Activated CD4-positive, alpha-beta T cell treated with anti-CD3 and anti-CD28 coated beads, Interleukin-2, amount 10 ng/mL, durations not matched to agents 7 days and 5 days (primary cell): Measurements from ENCODE around the gene TTC7B. TPM values are rescaled to one million over a fixed set of nuclear protein-coding genes. Genes with fewer than 3 reads are reported as not detected.

ENCODE experiments used
- CTCF ChIA-PET: fragments of 350-600 bp; sonication (Branson Sonifier 250); formaldehyde crosslinking; loops from one replicate; lab custom pipeline; 2021; ENCODE audit warnings: antibody characterized with exemption; lab: Charles Lee
- POLR2A ChIA-PET: fragments of 350-600 bp; sonication (Branson Sonifier 250); formaldehyde crosslinking; loops from one replicate; lab custom pipeline; 2021; ENCODE audit warnings: antibody characterized with exemption; lab: Charles Lee
- DNase-seq: peaks from one replicate; pipeline ENCODE4 v3.0.0-alpha.2; 2020
- H3K27ac Mint-ChIP-seq: one replicate; pipeline ENCODE4 v1.8.0; 2021; ENCODE audit warnings: mild to moderate bottlenecking, moderate library complexity, mixed read lengths
- H3K27me3 Mint-ChIP-seq: one replicate; pipeline ENCODE4 v1.8.0; 2021; ENCODE audit warnings: mixed read lengths
- H3K36me3 Mint-ChIP-seq: one replicate; pipeline ENCODE4 v1.8.0; 2021; ENCODE audit warnings: low read depth, mixed read lengths
- H3K4me1 Mint-ChIP-seq: one replicate; pipeline ENCODE4 v1.8.0; 2021; ENCODE audit warnings: mixed read lengths
- H3K4me3 Mint-ChIP-seq: one replicate; pipeline ENCODE4 v1.8.0; 2021; ENCODE audit warnings: mild to moderate bottlenecking, moderate library complexity, mixed read lengths
- H3K9me3 Mint-ChIP-seq: one replicate; pipeline ENCODE4 v1.8.0; 2021; ENCODE audit warnings: mixed read lengths
- total RNA-seq, 2 experiments: library from RNA; stranded (reverse); gene quantifications; one replicate each; pipeline ENCODE4 v1.2.3, GENCODE V29; 2021

The TTC7B gene
- total RNA-seq, 2 experiments from 2014 or later: 2.7 to 2.9 TPM

DNA sequence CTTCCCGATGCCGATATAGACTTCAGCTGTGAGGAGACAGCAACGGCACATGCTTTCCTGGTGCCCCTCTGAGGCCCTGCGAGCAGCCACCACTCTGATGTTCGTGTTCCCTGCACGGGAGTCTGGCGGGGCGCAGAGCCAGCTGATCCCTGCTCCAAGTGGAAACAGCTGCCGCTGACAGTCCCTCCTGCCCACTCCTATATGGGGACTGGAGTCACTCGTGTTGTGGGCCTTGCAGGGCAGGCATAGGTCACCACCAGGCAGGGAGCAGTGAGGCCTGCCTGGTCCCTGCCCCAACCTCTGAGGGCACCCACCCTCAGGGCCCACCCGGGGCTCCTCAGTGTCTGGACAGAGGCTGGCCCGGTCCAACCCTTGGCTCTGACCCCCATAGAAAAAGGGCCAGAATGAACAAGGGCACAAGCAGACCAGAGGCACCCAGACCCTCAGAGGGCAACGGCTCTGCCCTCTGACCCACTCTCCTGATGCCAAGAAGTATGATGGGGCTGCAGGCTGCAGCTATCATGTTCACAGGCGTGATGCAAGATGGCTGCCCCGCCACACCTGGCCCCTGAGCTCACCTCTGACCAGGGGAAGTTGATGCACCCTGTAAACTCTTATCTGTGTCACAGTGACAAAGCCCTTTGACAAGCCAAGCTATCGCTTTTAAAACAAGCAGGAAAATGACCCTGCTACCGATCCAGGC lies 237.8 kb downstream of the TTC7B start:
- Mint-ChIP-seq H3K27ac (no peak overlapping the region), H3K9me3 (no peaks in the 10 kb centered on the region)
- CTCF ChIA-PET: no interaction called here

DNA sequence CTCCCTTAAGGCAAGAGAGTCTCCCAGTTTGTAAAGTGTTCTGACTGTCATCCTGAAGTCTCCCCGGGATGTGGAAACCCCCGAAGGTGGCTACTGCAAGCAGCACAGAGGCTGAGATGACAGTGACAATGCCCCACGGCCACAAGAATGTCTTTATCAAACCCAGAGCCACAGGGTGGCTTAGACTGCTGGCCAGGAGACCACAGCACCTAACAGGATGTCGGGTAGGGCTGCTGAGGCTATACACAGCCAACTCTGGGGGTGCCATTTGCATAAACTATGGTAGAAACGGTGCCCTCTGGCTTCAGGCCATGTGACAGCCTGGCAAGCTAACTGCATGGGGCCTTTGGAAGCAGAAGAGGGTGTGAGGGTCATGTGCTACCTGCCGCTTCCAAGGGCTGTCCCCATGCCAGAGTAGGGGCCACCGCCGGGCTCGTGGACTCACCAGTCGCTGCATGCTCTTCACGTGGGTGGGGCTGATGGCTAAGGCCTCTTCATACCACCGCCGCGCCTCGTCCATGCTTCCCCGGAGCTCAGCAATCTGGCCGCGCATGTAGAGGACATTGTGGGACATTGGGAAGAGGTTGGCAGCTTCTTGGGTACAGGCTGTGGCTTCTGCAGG lies 238.5 kb downstream of the TTC7B start:
- no peak overlapping the region for H3K27ac Mint-ChIP-seq
- no peaks in the 10 kb centered on the region for H3K4me1 Mint-ChIP-seq
- H3K4me3 Mint-ChIP-seq: no peak overlapping the region
- H3K36me3 Mint-ChIP-seq: no peaks in the 10 kb centered on the region
- DNase-seq: no peak
- no peaks in the 10 kb centered on the region for H3K27me3 Mint-ChIP-seq
- ChIA-PET POLR2A (no interaction called here), CTCF (no interaction called here)
- no peaks in the 10 kb centered on the region for H3K9me3 Mint-ChIP-seq

More for the DNA sequence above, 237.8 kb downstream of the TTC7B start:
- Mint-ChIP-seq H3K36me3 (no peaks in the 10 kb centered on the region), H3K4me1 (no peaks in the 10 kb centered on the region), H3K4me3 (no peak overlapping the region), H3K27me3 (no peaks in the 10 kb centered on the region)
- POLR2A ChIA-PET: interaction anchor here (0.5 kb wide), 1 partner anchor 54 kb away, joined by 4 read pairs; no protein-coding TSS in a partner anchor
- DNase-seq: no peak

DNA sequence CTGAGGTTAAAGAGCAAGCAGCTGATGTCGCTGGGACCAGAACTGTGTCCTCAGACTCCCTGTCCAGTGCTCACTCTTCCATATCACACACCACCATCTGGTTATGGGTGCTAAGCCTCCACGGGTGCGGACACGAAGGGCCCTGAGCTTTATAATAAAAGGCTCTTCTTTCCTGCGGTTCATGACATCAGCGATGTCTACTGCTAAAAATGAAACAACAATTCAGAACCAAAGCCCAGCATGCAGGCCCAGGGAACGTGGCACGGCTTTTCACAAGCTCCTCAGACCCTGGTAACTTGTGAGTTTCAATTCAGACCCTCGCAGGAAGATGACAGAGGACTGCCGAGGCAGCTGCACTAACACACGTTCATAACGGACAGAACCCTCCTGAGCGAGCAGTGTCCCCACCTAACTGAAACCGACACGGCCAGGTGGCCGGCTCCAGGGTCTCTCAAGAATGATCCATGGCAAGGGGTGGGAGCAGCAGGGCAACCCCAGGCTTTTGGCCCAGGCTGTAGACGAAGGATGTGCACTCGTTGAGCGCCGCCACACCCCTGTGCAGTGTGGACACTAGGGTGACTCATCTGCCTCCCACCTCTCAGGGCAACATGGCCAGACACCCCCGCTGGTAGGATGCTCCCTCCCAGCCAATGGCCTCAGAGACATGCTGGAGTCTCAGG lies 239.1 kb downstream of the TTC7B start:
- ChIA-PET CTCF (no interaction called here), POLR2A (no interaction called here)
- Mint-ChIP-seq H3K4me1 (no peaks in the 10 kb centered on the region), H3K4me3 (no peak overlapping the region), H3K27ac (no peak overlapping the region), H3K36me3 (no peaks in the 10 kb centered on the region), H3K9me3 (no peaks in the 10 kb centered on the region), H3K27me3 (no peaks in the 10 kb centered on the region)
- DNase-seq: no peak

DNA sequence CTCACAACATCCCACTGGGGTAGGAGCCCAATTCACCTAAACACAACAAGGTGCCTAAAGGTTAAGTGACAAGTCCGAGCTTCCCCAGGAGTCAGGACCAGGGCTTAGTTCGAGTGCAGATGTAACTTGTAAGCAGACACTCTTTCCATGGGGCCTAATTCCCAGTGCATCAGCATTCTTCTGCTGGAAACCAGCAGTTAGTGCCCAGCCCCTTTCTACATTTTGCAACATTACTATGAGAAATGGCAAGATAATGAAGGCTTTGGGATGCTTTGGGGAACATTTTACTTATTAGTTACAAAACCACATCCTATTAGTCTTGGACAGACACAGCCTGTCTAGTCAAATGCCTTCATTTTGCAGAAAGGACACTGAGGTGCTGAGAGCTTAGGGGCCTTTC lies 239.6 kb downstream of the TTC7B start:
- no peak overlapping the region for H3K27ac Mint-ChIP-seq
- ChIA-PET CTCF (no interaction called here), POLR2A (interaction anchor here (0.7 kb wide), 1 partner anchor 15 kb away, joined by 3 read pairs; no protein-coding TSS in a partner anchor)
- no peaks in the 10 kb centered on the region for H3K9me3 Mint-ChIP-seq
- H3K4me1 Mint-ChIP-seq: no peaks in the 10 kb centered on the region
- no peaks in the 10 kb centered on the region for H3K27me3 Mint-ChIP-seq
- H3K4me3 Mint-ChIP-seq: no peak overlapping the region
- no peak for DNase-seq
- no peaks in the 10 kb centered on the region for H3K36me3 Mint-ChIP-seq

DNA sequence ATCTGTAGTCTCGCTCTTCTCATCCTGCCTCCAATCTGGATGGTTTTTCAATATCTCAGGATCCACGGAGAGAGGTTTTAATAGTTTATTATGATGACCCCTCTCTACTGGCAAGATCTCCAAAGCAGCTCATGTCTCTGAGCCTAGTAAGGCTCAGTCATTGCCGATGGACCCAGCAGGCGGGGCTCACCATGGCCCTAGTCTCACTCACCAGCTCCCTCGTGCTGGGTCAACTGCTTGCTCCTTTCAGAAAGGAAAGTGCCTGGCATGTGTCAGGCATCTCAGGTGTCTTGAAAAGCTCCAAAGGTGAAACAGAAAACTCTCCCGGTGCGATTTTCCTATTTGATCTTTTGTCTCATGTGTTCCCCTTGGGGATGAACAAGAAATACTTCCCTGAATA lies 240.4 kb downstream of the TTC7B start:
- H3K9me3 Mint-ChIP-seq: no peaks in the 10 kb centered on the region
- no peaks in the 10 kb centered on the region for H3K27me3 Mint-ChIP-seq
- DNase-seq: no peak
- H3K36me3 Mint-ChIP-seq: no peaks in the 10 kb centered on the region
- H3K4me1 Mint-ChIP-seq: no peaks in the 10 kb centered on the region
- ChIA-PET CTCF (interaction anchor here (0.6 kb wide), 1 partner anchor 545 kb away, joined by 3 read pairs; no protein-coding TSS in a partner anchor), POLR2A (interaction anchor here (0.7 kb wide), 1 partner anchor 16 kb away, joined by 3 read pairs; no protein-coding TSS in a partner anchor)
- H3K4me3 Mint-ChIP-seq: no peak overlapping the region
- H3K27ac Mint-ChIP-seq: no peak overlapping the region

DNA sequence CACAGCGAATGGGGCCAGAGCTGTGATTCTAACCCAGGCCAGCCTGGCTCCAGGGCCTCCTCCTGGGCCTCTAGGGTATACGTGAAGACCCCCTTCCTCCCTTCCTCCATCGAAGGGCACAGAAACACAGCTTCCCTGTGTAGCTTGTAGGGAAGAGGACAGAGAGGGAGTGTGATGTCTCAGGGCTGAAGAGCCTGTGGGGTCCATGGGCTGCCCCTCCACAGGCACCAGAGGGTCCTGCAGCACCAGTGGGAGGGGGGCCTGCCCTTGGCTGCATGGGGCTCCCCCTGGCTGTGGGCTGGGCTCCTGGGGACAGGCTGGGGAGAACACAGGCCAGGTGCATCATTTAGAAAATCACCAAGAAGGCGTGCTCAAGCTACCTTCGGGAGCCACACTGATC lies 240.9 kb downstream of the TTC7B start:
- ChIA-PET POLR2A (no interaction called here), CTCF (no interaction called here)
- H3K4me1 Mint-ChIP-seq: no peaks in the 10 kb centered on the region
- no peak overlapping the region for H3K27ac Mint-ChIP-seq
- DNase-seq: no peak
- H3K4me3 Mint-ChIP-seq: no peak overlapping the region
- no peaks in the 10 kb centered on the region for H3K36me3 Mint-ChIP-seq
- no peaks in the 10 kb centered on the region for H3K27me3 Mint-ChIP-seq
- H3K9me3 Mint-ChIP-seq: no peaks in the 10 kb centered on the region

DNA sequence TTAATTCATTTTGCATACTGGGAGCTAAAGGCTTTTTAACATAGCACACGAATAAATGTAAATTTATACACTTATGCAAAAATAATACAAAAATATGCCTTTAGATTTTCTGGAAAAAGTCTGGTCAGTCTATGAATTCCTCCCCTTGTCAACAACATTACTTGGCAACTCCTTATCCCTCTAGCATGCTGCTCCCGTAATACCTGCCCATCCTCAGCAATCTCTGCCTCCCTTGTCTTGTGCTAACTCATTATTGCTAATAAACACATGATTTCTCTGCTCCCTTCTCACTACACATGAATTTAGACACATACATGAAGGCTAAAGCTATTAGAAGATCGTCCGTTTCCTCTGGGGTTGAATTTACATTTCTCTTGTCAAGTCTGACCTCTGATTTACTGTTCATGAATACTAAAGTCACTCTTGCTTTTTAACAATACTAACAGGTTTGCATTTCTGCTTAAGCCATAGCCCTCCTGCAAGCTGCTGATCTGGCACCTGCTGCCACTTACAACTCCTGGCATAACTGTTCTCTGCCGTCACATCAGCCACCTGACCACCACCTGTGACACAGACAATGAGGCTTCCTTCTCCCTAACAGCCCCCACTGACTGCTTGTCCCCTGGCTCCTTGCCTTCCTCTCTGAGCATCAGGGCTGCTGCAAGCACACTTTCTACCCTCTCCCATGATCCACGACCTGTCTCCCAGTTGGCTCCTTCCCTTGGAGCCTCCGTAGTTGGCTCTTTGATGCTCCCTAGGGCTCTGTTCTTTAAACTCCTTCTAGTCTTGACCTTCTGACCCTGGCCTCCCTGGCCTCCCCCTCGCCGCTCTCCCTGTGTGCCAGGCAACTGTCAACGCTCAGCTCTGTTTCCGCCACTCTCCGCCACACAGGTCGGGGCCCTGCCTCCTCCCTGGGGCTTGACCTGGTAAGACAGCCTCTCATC lies 241.8 kb downstream of the TTC7B start:
- ChIA-PET CTCF (interaction anchor here (1.8 kb wide), 1 partner anchor 12 kb away, joined by 4 read pairs; no protein-coding TSS in a partner anchor), POLR2A (no interaction called here)
- Mint-ChIP-seq H3K4me1 (no peaks in the 10 kb centered on the region), H3K9me3 (no peaks in the 10 kb centered on the region), H3K27ac (no peak overlapping the region), H3K4me3 (no peak overlapping the region), H3K27me3 (no peaks in the 10 kb centered on the region), H3K36me3 (no peaks in the 10 kb centered on the region)
- DNase-seq: no peak

DNA sequence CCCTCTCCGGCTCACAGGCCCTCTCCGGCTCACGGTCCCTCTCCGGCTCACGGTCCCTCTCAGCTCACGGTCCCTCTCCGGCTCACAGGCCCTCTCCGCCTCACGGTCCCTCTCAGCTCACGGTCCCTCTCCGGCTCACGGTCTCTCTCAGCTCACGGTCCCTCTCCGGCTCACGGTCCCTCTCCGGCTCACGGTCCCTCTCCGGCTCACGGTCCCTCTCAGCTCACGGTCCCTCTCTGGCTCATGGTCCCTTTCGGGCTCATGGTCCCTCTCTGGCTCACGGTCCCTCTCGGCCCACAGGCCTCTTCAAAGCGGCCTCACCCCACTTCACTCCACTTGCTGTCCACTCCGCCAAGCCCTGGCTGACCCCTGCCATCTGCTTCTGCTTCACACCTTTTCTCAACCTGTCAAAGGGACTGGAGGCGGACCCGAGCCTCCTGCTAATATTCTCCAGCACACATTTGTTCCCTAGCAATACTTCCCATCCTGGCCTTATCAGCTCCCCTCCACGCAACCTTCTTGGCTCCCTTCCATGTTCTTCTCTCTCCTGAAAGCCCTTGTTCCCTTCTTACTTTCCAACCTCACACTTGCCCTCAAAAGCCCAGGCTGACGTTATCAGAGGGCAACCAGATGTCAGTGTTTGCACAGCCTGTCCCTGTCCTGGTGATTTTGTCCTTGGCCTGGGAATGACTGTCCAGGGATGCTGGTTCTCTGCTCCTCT lies 242.7 kb downstream of the TTC7B start:
- no peaks in the 10 kb centered on the region for H3K9me3 Mint-ChIP-seq
- no peaks in the 10 kb centered on the region for H3K4me1 Mint-ChIP-seq
- no peaks in the 10 kb centered on the region for H3K36me3 Mint-ChIP-seq
- no peak for DNase-seq
- CTCF ChIA-PET: interaction anchor here (1.8 kb wide), 1 partner anchor 13 kb away, joined by 4 read pairs; no protein-coding TSS in a partner anchor
- no peaks in the 10 kb centered on the region for H3K27me3 Mint-ChIP-seq
- no peak overlapping the region for H3K27ac Mint-ChIP-seq
- no peak overlapping the region for H3K4me3 Mint-ChIP-seq
- POLR2A ChIA-PET: no interaction called here

DNA sequence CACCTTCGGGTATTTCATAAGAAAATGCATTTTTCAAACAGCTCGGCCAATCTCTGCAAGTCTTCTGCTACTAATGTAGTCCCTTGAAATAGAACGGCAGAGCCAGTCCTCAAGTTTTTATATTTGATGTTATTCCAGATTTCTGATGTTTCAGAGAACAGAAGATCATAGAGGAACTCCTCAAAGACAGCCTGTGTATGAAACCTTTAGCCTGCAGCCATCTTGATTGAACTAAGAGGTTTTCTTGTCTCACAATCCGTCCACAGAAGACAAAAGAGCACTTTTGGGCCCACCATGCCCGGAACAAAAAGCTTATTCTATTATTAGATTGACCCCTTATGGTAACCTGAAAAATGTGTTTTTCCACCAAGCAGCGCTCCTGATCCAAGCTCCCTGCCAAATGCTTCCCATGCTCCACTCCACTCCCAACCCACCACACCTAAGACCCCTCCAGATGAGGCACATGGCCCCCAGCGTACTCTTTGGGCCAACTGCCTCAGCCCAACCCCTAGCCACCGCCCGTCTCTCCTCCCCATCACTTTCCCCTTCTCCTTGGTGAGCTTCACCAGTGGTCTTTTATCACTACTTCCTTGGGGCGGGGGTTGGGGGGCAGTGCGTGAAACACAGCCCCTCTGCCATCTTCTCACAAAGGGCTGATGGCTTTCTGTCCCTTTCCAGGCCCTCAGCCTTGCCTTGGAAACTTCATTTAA lies 243.6 kb downstream of the TTC7B start:
- no peak for DNase-seq
- no peaks in the 10 kb centered on the region for H3K27me3 Mint-ChIP-seq
- CTCF ChIA-PET: no interaction called here
- POLR2A ChIA-PET: no interaction called here
- no peaks in the 10 kb centered on the region for H3K4me1 Mint-ChIP-seq
- H3K4me3 Mint-ChIP-seq: no peak overlapping the region
- H3K36me3 Mint-ChIP-seq: no peaks in the 10 kb centered on the region
- no peak overlapping the region for H3K27ac Mint-ChIP-seq
- no peaks in the 10 kb centered on the region for H3K9me3 Mint-ChIP-seq

DNA sequence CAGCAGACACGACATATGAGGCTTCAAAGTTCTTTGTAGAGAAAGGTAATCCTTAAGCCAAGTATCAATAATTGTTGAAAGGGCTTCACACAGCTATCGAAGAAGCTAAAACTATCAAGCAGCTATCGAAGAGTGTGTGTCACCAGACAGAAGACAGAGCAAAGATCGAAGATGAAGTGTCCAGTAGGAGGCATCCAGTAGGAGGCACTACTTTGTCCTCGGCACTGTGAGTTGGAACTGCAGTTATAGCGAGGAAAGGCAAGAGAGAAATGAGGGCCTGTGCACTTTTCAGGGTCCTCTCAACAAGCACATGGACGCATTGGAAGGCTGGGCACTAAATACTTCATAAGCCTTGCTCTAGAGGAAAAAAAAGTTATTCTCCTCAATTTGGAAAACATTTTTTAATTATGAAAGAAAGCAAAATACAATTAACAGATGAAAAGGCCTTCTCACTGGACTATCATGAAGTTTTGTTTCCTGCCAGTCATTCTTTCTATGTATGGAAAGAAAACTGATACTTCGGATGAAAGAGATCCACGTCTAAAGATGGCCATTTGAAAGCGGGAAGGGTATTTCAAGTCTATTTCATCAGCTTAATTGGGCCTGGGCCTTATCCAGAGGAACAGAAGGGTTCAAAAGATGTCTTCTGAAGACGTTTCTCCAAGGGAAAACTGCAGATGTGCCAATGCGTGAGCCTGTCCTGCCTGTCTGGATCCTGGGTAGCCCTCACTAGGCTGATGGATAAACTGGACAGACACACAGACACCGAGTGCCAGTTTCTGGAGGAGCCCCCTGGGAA lies 244.9 kb downstream of the TTC7B start:
- ChIA-PET CTCF (interaction anchor here (1.1 kb wide), 1 partner anchor 9 kb away, joined by 3 read pairs; no protein-coding TSS in a partner anchor), POLR2A (no interaction called here)
- no peaks in the 10 kb centered on the region for H3K27me3 Mint-ChIP-seq
- no peak for DNase-seq
- no peaks in the 10 kb centered on the region for H3K9me3 Mint-ChIP-seq
- no peaks in the 10 kb centered on the region for H3K36me3 Mint-ChIP-seq
- H3K27ac Mint-ChIP-seq: no peak overlapping the region
- no peaks in the 10 kb centered on the region for H3K4me1 Mint-ChIP-seq
- no peak overlapping the region for H3K4me3 Mint-ChIP-seq

DNA sequence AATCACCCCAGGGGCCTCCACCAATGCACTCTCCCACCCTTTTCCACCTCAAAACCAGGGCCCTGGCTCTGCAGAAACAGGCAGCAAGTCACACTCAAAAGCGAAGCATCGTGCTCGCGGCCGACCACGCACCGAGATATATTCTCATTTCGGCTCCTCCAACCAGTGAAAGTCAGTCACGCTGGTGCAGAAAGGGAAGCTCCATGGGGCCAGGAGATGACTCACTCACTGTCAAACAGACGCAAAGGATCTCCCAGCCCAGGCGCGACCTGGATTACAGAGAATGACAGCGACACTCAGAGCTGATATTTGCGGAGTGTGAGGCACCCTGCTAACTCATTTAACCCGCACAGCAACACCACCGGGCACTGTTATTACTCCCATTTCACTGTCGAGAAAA lies 245.8 kb downstream of the TTC7B start:
- H3K9me3 Mint-ChIP-seq: no peaks in the 10 kb centered on the region
- CTCF ChIA-PET: interaction anchor here (1.1 kb wide), 1 partner anchor 10 kb away, joined by 3 read pairs; no protein-coding TSS in a partner anchor
- POLR2A ChIA-PET: no interaction called here
- no peak overlapping the region for H3K4me3 Mint-ChIP-seq
- no peaks in the 10 kb centered on the region for H3K4me1 Mint-ChIP-seq
- H3K27me3 Mint-ChIP-seq: no peaks in the 10 kb centered on the region
- no peaks in the 10 kb centered on the region for H3K36me3 Mint-ChIP-seq
- no peak for DNase-seq
- H3K27ac Mint-ChIP-seq: no peak overlapping the region
